ENCODE measurements around the gene NR1H2.

NR1H2 gene

GRCh38 chr19:50399368-50399745 is 23.1 kb downstream of the NR1H2 start:
- no peak for ATAC-seq
- no peak for TF ChIP-seq ZFP30 (CRISPR knock-in tag; IDR thresholded peaks at IDR 0.05)

DNA sequence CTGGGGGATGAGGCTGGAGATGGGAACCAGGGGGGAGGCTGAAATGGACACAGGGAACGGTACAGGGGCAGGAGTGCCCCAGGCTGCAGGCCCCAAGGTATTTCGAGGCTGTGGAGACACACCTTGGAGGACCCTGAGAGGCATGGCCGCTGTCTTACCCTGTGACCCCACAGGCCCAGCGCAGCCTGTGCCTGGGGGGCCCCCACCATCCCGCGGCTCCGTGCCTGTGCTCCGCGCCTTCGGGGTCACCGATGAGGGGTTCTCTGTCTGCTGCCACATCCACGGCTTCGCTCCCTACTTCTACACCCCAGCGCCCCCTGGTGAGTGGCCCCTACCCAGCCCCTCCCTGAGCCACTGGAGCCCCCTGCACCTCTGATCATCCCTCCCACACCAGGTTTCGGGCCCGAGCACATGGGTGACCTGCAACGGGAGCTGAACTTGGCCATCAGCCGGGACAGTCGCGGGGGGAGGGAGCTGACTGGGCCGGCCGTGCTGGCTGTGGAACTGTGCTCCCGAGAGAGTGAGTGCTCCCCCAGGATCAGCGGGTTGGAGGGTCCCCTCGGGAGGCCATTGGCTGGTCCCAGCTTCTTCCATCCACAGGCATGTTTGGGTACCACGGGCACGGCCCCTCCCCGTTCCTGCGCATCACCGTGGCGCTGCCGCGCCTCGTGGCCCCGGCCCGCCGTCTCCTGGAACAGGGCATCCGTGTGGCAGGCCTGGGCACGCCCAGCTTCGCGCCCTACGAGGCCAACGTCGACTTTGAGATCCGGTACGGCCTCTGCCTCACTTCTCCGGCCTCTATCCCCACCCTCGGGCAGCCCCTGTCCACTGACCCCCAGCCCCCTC is 25.6 kb downstream of the NR1H2 start:
- ATAC-seq, result no peak
- TF ChIP-seq TCF4 (CRISPR knock-in tag; IDR thresholded peaks at IDR 0.05; ENCODE audit: borderline replicate concordance), result no peak
- TF ChIP-seq TOX (CRISPR knock-in tag; IDR thresholded peaks at IDR 0.05; ENCODE audit: borderline replicate concordance), result no peak
- no peak for TF ChIP-seq TSHZ2 (CRISPR knock-in tag; IDR thresholded peaks at IDR 0.05)
- TF ChIP-seq, protein P1, sequence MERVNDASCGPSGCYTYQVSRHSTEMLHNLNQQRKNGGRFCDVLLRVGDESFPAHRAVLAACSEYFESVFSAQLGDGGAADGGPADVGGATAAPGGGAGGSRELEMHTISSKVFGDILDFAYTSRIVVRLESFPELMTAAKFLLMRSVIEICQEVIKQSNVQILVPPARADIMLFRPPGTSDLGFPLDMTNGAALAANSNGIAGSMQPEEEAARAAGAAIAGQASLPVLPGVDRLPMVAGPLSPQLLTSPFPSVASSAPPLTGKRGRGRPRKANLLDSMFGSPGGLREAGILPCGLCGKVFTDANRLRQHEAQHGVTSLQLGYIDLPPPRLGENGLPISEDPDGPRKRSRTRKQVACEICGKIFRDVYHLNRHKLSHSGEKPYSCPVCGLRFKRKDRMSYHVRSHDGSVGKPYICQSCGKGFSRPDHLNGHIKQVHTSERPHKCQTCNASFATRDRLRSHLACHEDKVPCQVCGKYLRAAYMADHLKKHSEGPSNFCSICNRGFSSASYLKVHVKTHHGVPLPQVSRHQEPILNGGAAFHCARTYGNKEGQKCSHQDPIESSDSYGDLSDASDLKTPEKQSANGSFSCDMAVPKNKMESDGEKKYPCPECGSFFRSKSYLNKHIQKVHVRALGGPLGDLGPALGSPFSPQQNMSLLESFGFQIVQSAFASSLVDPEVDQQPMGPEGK (CRISPR knock-in tag; IDR thresholded peaks at IDR 0.05; ENCODE audit: borderline replicate concordance), result no peak
- TF ChIP-seq SNAI2 (CRISPR knock-in tag; IDR thresholded peaks at IDR 0.05), result no peak
- TF ChIP-seq CSDC2 (CRISPR knock-in tag; IDR thresholded peaks at IDR 0.05), result no peak
- no peak for TF ChIP-seq ISL1 (CRISPR knock-in tag; IDR thresholded peaks at IDR 0.05)
- no peak for TF ChIP-seq OSR1 (CRISPR knock-in tag; IDR thresholded peaks at IDR 0.05)
- TF ChIP-seq ZFP3 (CRISPR knock-in tag; IDR thresholded peaks at IDR 0.05), result no peak
- TF ChIP-seq ZNF8 (CRISPR knock-in tag; IDR thresholded peaks at IDR 0.05), result no peak
- TF ChIP-seq RARB (CRISPR knock-in tag; IDR thresholded peaks at IDR 0.05), result no peak

- TF ChIP-seq ARNTL (CRISPR knock-in tag; IDR thresholded peaks at IDR 0.05; ENCODE audit: borderline replicate concordance, low read depth) (no peak), TOX (CRISPR knock-in tag; IDR thresholded peaks at IDR 0.05; ENCODE audit: borderline replicate concordance) (no peak), ISL1 (CRISPR knock-in tag; IDR thresholded peaks at IDR 0.05) (no peak)
- ATAC-seq, result no peak
These were observed 26.5 kb downstream of the NR1H2 start for GRCh38 chr19:50402544-50403301.

GRCh38 chr19:50406156-50406820 is 30.0 kb downstream of the NR1H2 start:
- no peak for ATAC-seq
- TF ChIP-seq TOX (CRISPR knock-in tag; IDR thresholded peaks at IDR 0.05; ENCODE audit: borderline replicate concordance) (no peak), RARB (CRISPR knock-in tag; IDR thresholded peaks at IDR 0.05) (no peak), ISL1 (CRISPR knock-in tag; IDR thresholded peaks at IDR 0.05) (no peak), TSHZ2 (CRISPR knock-in tag; IDR thresholded peaks at IDR 0.05) (no peak), ARNTL (CRISPR knock-in tag; IDR thresholded peaks at IDR 0.05; ENCODE audit: borderline replicate concordance, low read depth) (no peak), SNAI2 (CRISPR knock-in tag; IDR thresholded peaks at IDR 0.05) (no peak), CSDC2 (CRISPR knock-in tag; IDR thresholded peaks at IDR 0.05) (no peak), CSRNP3 (CRISPR knock-in tag; IDR thresholded peaks at IDR 0.05) (no peak), GLIS3 (CRISPR knock-in tag; IDR thresholded peaks at IDR 0.05) (no peak), BACH2 (CRISPR knock-in tag; IDR thresholded peaks at IDR 0.05; ENCODE audit: borderline replicate concordance) (no peak), ZC3H10 (CRISPR knock-in tag; IDR thresholded peaks at IDR 0.05) (no peak), PPARA (CRISPR knock-in tag; IDR thresholded peaks at IDR 0.05; ENCODE audit: borderline replicate concordance) (no peak)
- TF ChIP-seq, protein P1 (CRISPR knock-in tag; IDR thresholded peaks at IDR 0.05; ENCODE audit: borderline replicate concordance), result no peak

All from SK-N-SH treated with all-trans-retinoic acid at 6 μM for 48 hours (cell line).